ENCODE measurements around the gene KRT40. TPM values are rescaled to one million over a fixed set of nuclear protein-coding genes. Genes with fewer than 3 reads are reported as not detected.
"Not testable (repeated sequence)": the region's sequence is repeated elsewhere in the genome, so short reads cannot be mapped to it uniquely, and the experiment has no call there.

The KRT40 gene
- total RNA-seq, 1 donor from 2014 or later = not detected

DNA sequence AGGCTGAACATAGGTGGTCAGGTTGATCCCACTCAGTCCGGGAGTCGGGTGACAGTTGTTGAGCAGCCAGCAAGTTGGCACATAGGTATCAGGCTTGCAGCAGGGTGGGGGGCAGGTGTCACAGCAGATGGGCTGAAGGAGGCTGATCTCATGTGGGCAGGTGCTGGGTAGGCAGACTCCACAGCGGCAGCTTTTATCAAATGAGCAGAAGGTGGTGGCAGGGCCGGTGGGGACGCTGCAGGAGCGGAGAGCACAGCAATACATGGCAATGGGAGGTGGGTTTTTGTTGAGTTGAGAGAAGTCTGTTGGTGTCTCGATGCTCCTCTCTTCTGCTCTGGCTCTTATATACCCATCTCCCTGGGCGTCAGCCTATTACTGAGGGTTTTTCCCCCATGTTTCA, 24.7 kb upstream of the KRT40 start, which contains the start of gene KRTAP3-1:
Gene KRTAP3-1 (minus strand): TSS at position 318 of the 400 bp plus-strand sequence. CDS start 54 bp downstream, at position 264.
- ATAC-seq (ENCODE audit: low read depth) = no peak
- ChIA-PET CTCF (no interaction called here), POLR2A (no interaction called here)
- DNase-seq = no peak
- TF ChIP-seq, protein P1, sequence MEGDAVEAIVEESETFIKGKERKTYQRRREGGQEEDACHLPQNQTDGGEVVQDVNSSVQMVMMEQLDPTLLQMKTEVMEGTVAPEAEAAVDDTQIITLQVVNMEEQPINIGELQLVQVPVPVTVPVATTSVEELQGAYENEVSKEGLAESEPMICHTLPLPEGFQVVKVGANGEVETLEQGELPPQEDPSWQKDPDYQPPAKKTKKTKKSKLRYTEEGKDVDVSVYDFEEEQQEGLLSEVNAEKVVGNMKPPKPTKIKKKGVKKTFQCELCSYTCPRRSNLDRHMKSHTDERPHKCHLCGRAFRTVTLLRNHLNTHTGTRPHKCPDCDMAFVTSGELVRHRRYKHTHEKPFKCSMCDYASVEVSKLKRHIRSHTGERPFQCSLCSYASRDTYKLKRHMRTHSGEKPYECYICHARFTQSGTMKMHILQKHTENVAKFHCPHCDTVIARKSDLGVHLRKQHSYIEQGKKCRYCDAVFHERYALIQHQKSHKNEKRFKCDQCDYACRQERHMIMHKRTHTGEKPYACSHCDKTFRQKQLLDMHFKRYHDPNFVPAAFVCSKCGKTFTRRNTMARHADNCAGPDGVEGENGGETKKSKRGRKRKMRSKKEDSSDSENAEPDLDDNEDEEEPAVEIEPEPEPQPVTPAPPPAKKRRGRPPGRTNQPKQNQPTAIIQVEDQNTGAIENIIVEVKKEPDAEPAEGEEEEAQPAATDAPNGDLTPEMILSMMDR (IDR thresholded peaks at IDR 0.05) = no peak
- Mint-ChIP-seq H3K4me1 (no peaks in the 10 kb centered on the region), H3K36me3 (ENCODE audit: low read depth) (no peaks in the 10 kb centered on the region), H3K27me3 (peaks cover 14% of the 10 kb centered on the region), H3K4me3 (no peak within 1 kb of the TSS), H3K27ac (no peak within 1 kb of the TSS), H3K9me3 (no peaks in the 10 kb centered on the region)
- intact Hi-C loops (cut with micrococcal nuclease) = no loop called here

DNA sequence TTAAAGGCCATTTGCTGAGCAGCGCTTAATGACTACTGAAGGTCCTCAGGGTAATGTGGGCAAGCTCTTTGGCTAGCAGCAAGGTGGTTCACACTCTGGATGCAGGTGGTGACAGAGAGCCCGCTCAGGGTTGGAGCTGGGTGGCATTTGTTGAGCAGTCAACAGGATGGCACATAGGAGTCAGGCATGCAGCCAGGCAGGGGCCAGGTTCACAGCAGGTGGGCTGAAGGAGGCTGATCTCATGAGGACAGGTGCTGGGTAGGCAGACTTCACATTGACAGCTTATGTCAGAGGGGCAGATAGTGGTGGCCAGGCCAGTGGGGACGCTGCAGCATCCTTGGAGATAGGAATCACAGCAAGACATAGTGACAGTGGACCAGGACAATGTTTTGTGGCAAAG, 20.3 kb upstream of the KRT40 start:
- no peak overlapping the region for H3K4me3 Mint-ChIP-seq
- no peaks in the 10 kb centered on the region for H3K4me1 Mint-ChIP-seq
- CTCF ChIA-PET = no interaction called here
- H3K9me3 Mint-ChIP-seq = no peaks in the 10 kb centered on the region
- TF ChIP-seq, protein P1 (IDR thresholded peaks at IDR 0.05) = no peak
- ATAC-seq (ENCODE audit: low read depth) (no peak), DNase-seq (no peak)
- POLR2A ChIA-PET = interaction anchor here (0.5 kb wide), 1 partner anchor 193 kb away, joined by 5 read pairs; no protein-coding TSS in a partner anchor
- H3K36me3 Mint-ChIP-seq (ENCODE audit: low read depth) = no peaks in the 10 kb centered on the region
- peaks cover 18% of the 10 kb centered on the region for H3K27me3 Mint-ChIP-seq
- intact Hi-C loops (cut with micrococcal nuclease) = no loop called here
- H3K27ac Mint-ChIP-seq = no peak overlapping the region

DNA sequence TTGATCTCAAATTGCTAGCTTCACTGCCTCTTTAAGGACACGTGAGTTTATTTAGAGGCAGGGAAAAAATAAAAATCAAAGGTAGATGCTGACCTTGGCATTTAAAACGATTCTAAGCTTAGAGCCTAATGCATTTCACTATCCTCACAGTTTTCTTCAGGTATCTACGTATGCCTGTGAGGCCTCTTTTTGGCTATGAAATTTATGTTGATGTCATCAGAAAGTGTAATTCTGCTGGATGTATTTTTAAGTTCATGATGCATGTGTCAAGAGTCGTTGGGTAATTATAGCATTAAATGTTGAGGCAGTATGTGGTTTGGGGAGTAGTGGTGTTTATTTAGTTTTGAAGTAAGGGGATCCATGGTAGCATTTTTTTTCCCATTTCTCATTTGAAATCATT, 19.8 kb upstream of the KRT40 start:
- intact Hi-C loops (cut with micrococcal nuclease) = no loop called here
- TF ChIP-seq, protein P1 (IDR thresholded peaks at IDR 0.05) = no peak

GRCh38 chr17:41002814-41003213, 18.7 kb upstream of the KRT40 start:
- DNase-seq (no peak), ATAC-seq (ENCODE audit: low read depth) (no peak)
- Mint-ChIP-seq H3K4me3 (no peak overlapping the region), H3K4me1 (no peaks in the 10 kb centered on the region), H3K27ac (no peak overlapping the region), H3K9me3 (no peaks in the 10 kb centered on the region), H3K36me3 (ENCODE audit: low read depth) (no peaks in the 10 kb centered on the region), H3K27me3 (peaks cover 25% of the 10 kb centered on the region)
- intact Hi-C loops (cut with micrococcal nuclease) = no loop called here
- TF ChIP-seq, protein P1 (IDR thresholded peaks at IDR 0.05) = no peak
- ChIA-PET CTCF (no interaction called here), POLR2A (no interaction called here)

More for the DNA sequence above, 19.8 kb upstream of the KRT40 start:
- Mint-ChIP-seq H3K27ac (no peak overlapping the region), H3K36me3 (ENCODE audit: low read depth) (no peaks in the 10 kb centered on the region), H3K27me3 (peaks cover 19% of the 10 kb centered on the region), H3K4me3 (no peak overlapping the region), H3K4me1 (no peaks in the 10 kb centered on the region), H3K9me3 (no peaks in the 10 kb centered on the region)
- ATAC-seq (ENCODE audit: low read depth) (no peak), DNase-seq (no peak)
- CTCF ChIA-PET = no interaction called here
- POLR2A ChIA-PET = interaction anchor here (0.5 kb wide), 1 partner anchor 194 kb away, joined by 5 read pairs; no protein-coding TSS in a partner anchor

DNA sequence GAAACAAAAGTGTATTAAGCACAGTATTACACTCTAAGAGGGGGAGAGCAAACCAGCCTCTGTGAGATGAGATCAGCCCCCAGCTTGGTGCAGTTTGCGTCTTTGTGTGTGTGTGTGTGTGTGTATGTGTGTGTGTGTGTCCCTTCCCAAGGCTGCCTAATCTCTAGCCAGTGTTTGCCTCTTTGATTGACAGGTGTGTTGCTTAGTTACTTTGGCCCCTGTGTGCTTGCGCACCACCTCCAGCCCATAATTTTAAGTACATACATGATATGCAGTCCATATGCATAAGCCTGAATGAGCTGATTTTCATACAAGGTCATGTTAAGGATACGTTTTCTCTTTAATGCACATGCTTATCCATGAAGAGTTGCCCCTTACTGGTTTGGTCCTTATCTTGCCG, 17.7 kb upstream of the KRT40 start:
- H3K36me3 Mint-ChIP-seq (ENCODE audit: low read depth) = no peaks in the 10 kb centered on the region
- CTCF ChIA-PET = no interaction called here
- intact Hi-C loops (cut with micrococcal nuclease) = no loop called here
- POLR2A ChIA-PET = no interaction called here
- H3K27ac Mint-ChIP-seq = no peak overlapping the region
- DNase-seq (no peak), ATAC-seq (ENCODE audit: low read depth) (no peak)
- TF ChIP-seq, protein P1 (IDR thresholded peaks at IDR 0.05) = no peak
- H3K4me1 Mint-ChIP-seq = no peaks in the 10 kb centered on the region
- no peaks in the 10 kb centered on the region for H3K9me3 Mint-ChIP-seq
- peaks cover 34% of the 10 kb centered on the region for H3K27me3 Mint-ChIP-seq
- no peak overlapping the region for H3K4me3 Mint-ChIP-seq

DNA sequence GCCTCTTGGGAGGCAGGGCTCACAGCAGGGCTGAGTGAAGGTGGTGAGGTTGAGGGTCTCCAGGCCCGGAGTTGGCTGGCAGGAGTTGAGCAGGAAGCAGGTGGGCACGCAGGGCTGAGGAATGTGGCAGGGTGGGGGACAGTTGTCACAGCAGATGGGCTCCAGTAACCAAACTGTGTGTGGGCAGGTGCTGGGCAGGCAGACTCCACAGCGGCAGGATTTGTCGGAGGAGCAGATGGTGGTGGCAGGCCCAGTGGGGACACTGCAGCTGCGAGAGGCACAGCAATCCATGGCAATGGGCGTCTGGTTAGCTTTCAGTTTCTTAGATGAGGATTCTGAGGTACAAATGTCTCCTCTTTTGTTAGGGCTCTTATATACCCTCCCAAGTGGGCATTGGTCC, 15.4 kb upstream of the KRT40 start, which contains the start of gene KRTAP3-2:
Gene KRTAP3-2 (minus strand): TSS at position 344 of the 400 bp plus-strand sequence. CDS start 53 bp downstream, at position 291.
- intact Hi-C loops (cut with micrococcal nuclease); H3K27ac Mint-ChIP-seq; DNase-seq: not testable (repeated sequence)

More for the DNA sequence above, 15.4 kb upstream of the KRT40 start, which contains the start of gene KRTAP3-2:
- H3K4me3 Mint-ChIP-seq; H3K36me3 Mint-ChIP-seq (ENCODE audit: low read depth); POLR2A ChIA-PET; CTCF ChIA-PET; H3K9me3 Mint-ChIP-seq; ATAC-seq (ENCODE audit: low read depth); H3K4me1 Mint-ChIP-seq: not testable (repeated sequence)
- H3K27me3 Mint-ChIP-seq = peaks cover 34% of the 10 kb centered on the region
